SK-N-MC (cell line): ENCODE measurements around the gene ZCCHC10.

ENCODE experiments used
- EZH2 ChIP-seq: fragments of 200-600 bp; sonication (generic); IDR thresholded peaks from one replicate; pipeline ENCODE4 v1.6.1; 2017; ENCODE audit warnings: antibody characterized with exemption
- FOXP2 ChIP-seq: optimal IDR thresholded peaks from 2 replicates; pipeline ENCODE3; 2011; ENCODE audit warnings: mild to moderate bottlenecking, moderate library complexity; ENCODE audit not compliant: insufficient read depth; ENCODE audit errors: extremely low read length, control extremely low read depth
- POLR2AphosphoS5 ChIP-seq: IDR thresholded peaks from 2 replicates; pipeline ENCODE4 v1.6.1; 2012; ENCODE audit warnings: mild to moderate bottlenecking, low read depth, low read length, borderline replicate concordance

DNA sequence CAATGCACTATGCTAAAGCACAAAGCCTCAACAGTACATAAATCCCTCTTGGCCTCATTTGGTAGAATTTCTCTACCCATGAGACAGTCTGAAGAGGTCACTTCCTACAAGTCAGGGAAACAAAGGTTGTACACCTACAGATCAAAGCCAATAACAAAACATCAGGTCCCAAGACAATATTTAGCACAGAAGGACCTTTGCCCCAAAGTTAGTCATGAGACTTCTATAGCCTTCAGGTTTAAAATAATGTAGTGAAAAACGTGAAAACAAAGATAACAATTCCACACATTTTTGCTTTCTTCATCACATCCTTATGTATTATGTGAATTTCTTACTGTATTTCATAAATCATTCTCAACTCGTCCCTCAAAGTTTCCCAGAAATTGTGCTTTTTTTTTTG, 78.7 kb downstream of the ZCCHC10 start:
- TF ChIP-seq POLR2AphosphoS5 (no peak), EZH2 (no peak), FOXP2 (no peak)
